LNCAP (cell line): ENCODE measurements around the gene MCM10.

Source experiments
- TF ChIP-seq, protein P1 (sequence below): fragments of 450-650 bp; IDR thresholded peaks from 2 replicates; pipeline ENCODE4 v1.5.1; 2017; ENCODE audit warnings: mild to moderate bottlenecking

Gene MCM10

GRCh38 chr10:13121500-13121854 is 39.9 kb upstream of the MCM10 start:
- TF ChIP-seq, protein P1, sequence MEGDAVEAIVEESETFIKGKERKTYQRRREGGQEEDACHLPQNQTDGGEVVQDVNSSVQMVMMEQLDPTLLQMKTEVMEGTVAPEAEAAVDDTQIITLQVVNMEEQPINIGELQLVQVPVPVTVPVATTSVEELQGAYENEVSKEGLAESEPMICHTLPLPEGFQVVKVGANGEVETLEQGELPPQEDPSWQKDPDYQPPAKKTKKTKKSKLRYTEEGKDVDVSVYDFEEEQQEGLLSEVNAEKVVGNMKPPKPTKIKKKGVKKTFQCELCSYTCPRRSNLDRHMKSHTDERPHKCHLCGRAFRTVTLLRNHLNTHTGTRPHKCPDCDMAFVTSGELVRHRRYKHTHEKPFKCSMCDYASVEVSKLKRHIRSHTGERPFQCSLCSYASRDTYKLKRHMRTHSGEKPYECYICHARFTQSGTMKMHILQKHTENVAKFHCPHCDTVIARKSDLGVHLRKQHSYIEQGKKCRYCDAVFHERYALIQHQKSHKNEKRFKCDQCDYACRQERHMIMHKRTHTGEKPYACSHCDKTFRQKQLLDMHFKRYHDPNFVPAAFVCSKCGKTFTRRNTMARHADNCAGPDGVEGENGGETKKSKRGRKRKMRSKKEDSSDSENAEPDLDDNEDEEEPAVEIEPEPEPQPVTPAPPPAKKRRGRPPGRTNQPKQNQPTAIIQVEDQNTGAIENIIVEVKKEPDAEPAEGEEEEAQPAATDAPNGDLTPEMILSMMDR: no peak

DNA sequence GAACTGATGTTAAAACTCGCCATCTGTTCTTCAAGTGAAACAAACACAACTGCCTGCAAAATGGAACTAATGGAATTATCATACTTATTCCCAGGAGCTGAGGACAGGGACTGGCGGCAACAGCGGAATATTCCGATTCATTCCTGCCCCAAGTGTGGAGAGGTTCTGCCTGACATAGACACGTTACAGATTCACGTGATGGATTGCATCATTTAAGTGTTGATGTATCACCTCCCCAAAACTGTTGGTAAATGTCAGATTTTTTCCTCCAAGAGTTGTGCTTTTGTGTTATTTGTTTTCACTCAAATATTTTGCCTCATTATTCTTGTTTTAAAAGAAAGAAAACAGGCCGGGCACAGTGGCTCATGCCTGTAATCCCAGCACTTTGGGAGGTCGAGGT is 24.7 kb upstream of the MCM10 start:
- TF ChIP-seq, protein P1: no peak

- TF ChIP-seq, protein P1: no peak
Measured at GRCh38 chr10:13139150-13139549, 22.2 kb upstream of the MCM10 start.

DNA sequence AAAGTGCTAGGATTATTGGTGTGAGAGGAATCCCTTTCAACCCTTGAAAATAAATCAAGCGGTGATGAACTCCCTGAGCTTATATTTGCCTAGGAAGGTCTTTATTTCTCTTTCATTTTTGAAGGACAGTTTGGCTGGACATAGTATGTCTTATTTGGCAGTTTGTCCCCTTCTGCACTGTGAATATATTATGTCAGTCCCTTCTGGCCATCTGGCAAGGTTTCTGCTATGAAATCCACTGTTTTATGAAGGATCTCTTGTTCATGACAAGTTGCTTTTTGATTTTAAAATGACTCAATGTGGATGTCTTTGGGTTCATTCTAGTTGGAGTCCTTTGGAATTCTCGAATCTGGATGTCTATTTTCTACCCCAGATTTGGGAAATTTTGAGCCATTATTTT is 21.7 kb upstream of the MCM10 start:
- TF ChIP-seq, protein P1: no peak

GRCh38 chr10:13140627-13141190 is 20.6 kb upstream of the MCM10 start:
- TF ChIP-seq, protein P1: no peak

DNA sequence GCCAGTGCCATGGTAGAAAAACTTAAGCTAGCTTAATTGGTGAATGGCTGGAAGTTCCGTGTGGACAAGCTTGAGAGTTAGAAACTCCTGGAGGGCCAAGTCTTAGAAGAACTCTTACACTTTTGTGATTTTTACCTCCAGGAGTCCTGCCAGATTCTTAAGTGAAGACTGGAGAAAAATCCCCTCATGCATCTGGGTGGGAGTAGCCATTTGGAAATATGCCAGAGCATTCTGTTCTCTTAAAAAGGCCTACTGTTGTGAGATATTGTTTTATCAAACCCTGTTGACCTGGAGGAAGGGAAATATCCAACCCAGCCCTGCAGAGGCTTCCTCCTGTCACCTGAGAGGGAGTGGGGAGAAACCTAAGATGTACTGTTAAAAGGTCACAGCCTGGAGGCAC is 17.6 kb upstream of the MCM10 start:
- TF ChIP-seq, protein P1: no peak

GRCh38 chr10:13144814-13145213 is 16.5 kb upstream of the MCM10 start:
- TF ChIP-seq, protein P1: no peak

DNA sequence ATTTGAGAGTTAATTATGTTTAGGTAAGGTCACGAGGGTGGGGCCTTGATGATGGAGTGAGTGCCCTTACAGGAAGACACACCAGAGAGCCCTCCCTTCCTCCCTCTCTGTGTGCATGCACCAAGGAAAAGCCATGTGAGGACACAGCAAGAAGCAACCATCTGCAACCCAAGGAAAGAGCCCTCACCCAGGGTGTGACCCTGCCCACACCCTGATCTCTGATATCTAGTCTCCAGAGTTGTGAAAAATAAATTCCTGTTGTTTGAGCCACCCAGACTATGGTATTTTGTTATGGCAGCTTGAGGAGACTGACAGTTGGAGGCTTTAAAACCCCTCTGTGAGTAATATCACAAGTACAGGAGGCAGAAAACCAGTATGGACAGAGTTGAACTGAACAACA is 15.0 kb upstream of the MCM10 start:
- TF ChIP-seq, protein P1: no peak
